Right lobe of liver (tissue), 4 donors: ENCODE measurements around the gene TPBGL.

Experiments
- POLR2A ChIP-seq: fragments of 450-650 bp; IDR thresholded peaks from one replicate; pipeline ENCODE4 v1.6.1; 2017; ENCODE audit warnings: antibody characterized with exemption, mild to moderate bottlenecking
- TF ChIP-seq, protein P1 (sequence below), 4 donors: fragments of 200-600 bp in 3 of 4; fragments of 450-650 bp in 1 of 4; IDR thresholded peaks; one replicate each; pipeline versions ENCODE4 v1.5.1 to v1.8.0; 2016 to 2022; ENCODE audit warnings: antibody characterized with exemption in 4 of 4, mild to moderate bottlenecking in 2 of 4
- donor health status: DM: no; HTN: no; CAD: no.
- donor health status: DM: no; HTN: no; CAD: no.
- donor health status: DM: no; HTN: yes; CAD: no.

GRCh38 chr11:75200051-75200450 is 40.5 kb upstream of the TPBGL start:
- TF ChIP-seq, protein P1, sequence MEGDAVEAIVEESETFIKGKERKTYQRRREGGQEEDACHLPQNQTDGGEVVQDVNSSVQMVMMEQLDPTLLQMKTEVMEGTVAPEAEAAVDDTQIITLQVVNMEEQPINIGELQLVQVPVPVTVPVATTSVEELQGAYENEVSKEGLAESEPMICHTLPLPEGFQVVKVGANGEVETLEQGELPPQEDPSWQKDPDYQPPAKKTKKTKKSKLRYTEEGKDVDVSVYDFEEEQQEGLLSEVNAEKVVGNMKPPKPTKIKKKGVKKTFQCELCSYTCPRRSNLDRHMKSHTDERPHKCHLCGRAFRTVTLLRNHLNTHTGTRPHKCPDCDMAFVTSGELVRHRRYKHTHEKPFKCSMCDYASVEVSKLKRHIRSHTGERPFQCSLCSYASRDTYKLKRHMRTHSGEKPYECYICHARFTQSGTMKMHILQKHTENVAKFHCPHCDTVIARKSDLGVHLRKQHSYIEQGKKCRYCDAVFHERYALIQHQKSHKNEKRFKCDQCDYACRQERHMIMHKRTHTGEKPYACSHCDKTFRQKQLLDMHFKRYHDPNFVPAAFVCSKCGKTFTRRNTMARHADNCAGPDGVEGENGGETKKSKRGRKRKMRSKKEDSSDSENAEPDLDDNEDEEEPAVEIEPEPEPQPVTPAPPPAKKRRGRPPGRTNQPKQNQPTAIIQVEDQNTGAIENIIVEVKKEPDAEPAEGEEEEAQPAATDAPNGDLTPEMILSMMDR (IDR thresholded peaks at IDR 0.05): no peak
- no peak for TF ChIP-seq POLR2A
